ENCODE measurements around the gene HDDC2. TPM values are rescaled to one million over a fixed set of nuclear protein-coding genes. Genes with fewer than 3 reads are reported as not detected.
A peak's percentile ranks its signal among the peaks of the same experiment; 100 is the strongest.

Gene HDDC2, protein sequence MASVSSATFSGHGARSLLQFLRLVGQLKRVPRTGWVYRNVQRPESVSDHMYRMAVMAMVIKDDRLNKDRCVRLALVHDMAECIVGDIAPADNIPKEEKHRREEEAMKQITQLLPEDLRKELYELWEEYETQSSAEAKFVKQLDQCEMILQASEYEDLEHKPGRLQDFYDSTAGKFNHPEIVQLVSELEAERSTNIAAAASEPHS
- 86.9 TPM for polyA plus RNA-seq (2013, experiment 1 of 2)
- polyA plus RNA-seq (2013, experiment 2 of 2): 88.9 TPM

DNA sequence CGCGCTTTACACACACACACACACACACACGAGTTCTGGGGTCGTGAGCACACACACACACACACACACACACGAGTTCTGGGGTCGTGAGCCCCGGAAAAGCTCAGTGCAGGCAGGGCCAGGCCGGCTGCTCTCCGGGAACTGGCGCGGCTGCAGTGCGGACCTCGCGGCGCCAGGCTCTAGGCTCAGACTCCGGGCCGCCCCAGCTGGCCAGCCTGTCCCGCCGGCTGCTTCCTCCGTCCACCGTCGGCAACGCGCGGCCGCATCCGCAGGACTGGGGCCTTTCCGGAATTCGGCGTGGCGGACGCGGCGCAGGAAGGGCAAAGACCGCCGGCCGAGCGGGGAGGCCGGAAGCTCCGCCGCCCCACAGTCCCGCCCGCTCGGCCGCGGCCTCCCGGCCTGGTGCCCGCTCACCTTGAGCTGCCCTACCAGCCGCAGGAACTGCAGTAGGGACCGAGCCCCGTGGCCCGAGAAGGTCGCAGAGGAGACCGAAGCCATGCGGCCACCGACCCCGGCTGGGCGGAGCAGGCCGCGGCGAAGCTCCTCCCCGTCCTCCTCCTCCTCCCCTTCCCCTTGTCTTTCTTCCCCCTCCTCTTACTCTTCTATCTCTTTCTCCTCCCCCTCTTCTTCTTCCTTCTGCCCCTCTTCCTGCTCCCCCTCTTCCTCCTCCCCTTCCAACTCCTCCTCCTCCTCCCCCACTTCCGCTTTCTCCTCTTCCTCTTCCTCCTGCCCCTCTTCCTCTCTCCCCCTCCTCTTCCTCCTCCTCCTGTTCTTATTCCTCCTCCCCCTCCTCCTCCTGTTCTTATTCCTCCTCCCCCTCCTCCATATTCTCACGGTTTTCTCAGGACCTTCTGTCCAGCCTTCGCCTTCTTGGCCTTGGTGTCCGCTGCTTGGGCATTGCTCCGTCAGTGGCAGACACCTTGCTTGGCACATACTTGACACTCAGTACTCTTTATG lies at the start of gene HDDC2:
TSS of gene HDDC2 (minus strand) at position 533 of the 957 bp plus-strand sequence. CDS start at position 498, 35 bp downstream.
- Histone ChIP-seq H3K18ac (ENCODE audit: low read length) (peak within 1 kb of the TSS; percentile 92), H4K8ac (ENCODE audit: low read depth, low read length) (no peak within 1 kb of the TSS), H2AK5ac (ENCODE audit: low read length) (no peak within 1 kb of the TSS), H3K27me3 (ENCODE audit: insufficient read depth, low read length, poor library complexity) (no peaks in the 10 kb centered on the region), H3K4ac (ENCODE audit: low read depth, low read length) (peak within 1 kb of the TSS; percentile 38), H3K79me1 (ENCODE audit: low read length) (peaks cover 10% of the 10 kb centered on the region), H2BK120ac (ENCODE audit: low read depth, low read length) (peak within 1 kb of the TSS; percentile 30), H3K4me3 (ENCODE audit: low read length) (peak within 1 kb of the TSS; percentile 72), H3K79me2 (ENCODE audit: control insufficient read depth, insufficient read depth, low read length) (peaks cover 11% of the 10 kb centered on the region), H2BK15ac (replicated peaks; ENCODE audit: low read depth) (no peak within 1 kb of the TSS), H2BK5ac (ENCODE audit: low read length) (peak within 1 kb of the TSS; percentile 46), H3K4me2 (ENCODE audit: low read length) (peak within 1 kb of the TSS; percentile 43), H3K36me3 (ENCODE audit: control insufficient read depth, insufficient read depth, low read length) (peaks cover 6% of the 10 kb centered on the region), H3K4me1 (ENCODE audit: control insufficient read depth, low read depth, low read length) (no peaks in the 10 kb centered on the region), H3K23ac (ENCODE audit: low read length) (peak within 1 kb of the TSS; percentile 48), H3K27ac (ENCODE audit: low read depth, low read length) (peak within 1 kb of the TSS; percentile 82), H4K5ac (ENCODE audit: low read length) (no peak within 1 kb of the TSS), H3K56ac (ENCODE audit: low read length) (peak within 1 kb of the TSS; percentile 97), H3K9ac (ENCODE audit: low read length) (peak within 1 kb of the TSS; percentile 93)
- DNase-seq: peak; percentile 86
- no CpG with 5 or more reads among the region's 67 CpGs for WGBS (ENCODE audit: extremely low coverage, insufficient coverage, low lambda C conversion rate)

DNA sequence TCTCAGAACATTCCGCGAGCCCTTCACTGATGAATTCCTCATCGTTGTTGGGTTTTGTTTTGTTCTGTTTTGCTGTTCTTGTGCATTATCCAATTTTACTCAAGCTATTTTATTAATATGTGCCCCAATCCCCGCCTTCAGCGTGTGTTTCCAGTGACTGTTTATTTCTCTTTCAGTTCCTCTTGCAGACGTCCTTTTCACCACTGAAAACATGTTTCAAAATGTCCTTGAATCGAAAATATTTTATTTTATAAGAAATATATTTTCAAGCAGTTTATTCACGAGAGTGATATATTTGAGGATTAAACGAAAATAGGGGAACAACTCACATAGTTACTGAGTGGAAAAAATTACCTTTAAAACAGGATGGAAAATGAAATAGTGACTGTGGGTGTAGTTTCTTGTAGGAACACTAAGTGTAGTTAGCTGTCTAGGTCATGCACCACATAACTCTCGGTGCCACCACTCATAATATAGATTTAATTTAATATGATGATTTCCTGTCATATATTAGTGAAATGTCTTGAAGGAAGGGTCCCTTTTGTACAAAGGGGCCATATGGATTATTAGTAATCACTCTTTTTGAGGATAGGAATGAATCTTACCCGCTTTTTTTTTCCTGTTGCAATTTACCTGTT lies 45.3 kb upstream of the HDDC2 start:
- no peak for DNase-seq
- H3K4ac ChIP-seq (ENCODE audit: low read depth, low read length): no peak overlapping the region
- H3K4me2 ChIP-seq (ENCODE audit: low read length): no peak overlapping the region
- no peak overlapping the region for H3K27ac ChIP-seq (ENCODE audit: low read depth, low read length)
- H3K23ac ChIP-seq (ENCODE audit: low read length): no peak overlapping the region
- WGBS (ENCODE audit: extremely low coverage, insufficient coverage, low lambda C conversion rate): 100% methylated on average over 3 of the region's 11 CpGs
- no peak overlapping the region for H2BK15ac ChIP-seq (replicated peaks; ENCODE audit: low read depth)
- H3K27me3 ChIP-seq (ENCODE audit: insufficient read depth, low read length, poor library complexity): no peaks in the 10 kb centered on the region
- no peak overlapping the region for H3K18ac ChIP-seq (ENCODE audit: low read length)
- no peak overlapping the region for H2AK5ac ChIP-seq (ENCODE audit: low read length)
- no peak overlapping the region for H3K56ac ChIP-seq (ENCODE audit: low read length)
- no peak overlapping the region for H2BK120ac ChIP-seq (ENCODE audit: low read depth, low read length)
- no peaks in the 10 kb centered on the region for H3K79me2 ChIP-seq (ENCODE audit: control insufficient read depth, insufficient read depth, low read length)
- peaks cover 4% of the 10 kb centered on the region for H3K4me1 ChIP-seq (ENCODE audit: control insufficient read depth, low read depth, low read length)
- no peak overlapping the region for H3K4me3 ChIP-seq (ENCODE audit: low read length)
- no peak overlapping the region for H3K9ac ChIP-seq (ENCODE audit: low read length)
- H3K36me3 ChIP-seq (ENCODE audit: control insufficient read depth, insufficient read depth, low read length): no peaks in the 10 kb centered on the region
- H4K5ac ChIP-seq (ENCODE audit: low read length): no peak overlapping the region
- no peak overlapping the region for H2BK5ac ChIP-seq (ENCODE audit: low read length)
- H3K79me1 ChIP-seq (ENCODE audit: low read length): no peaks in the 10 kb centered on the region
- H4K8ac ChIP-seq (ENCODE audit: low read depth, low read length): no peak overlapping the region

DNA sequence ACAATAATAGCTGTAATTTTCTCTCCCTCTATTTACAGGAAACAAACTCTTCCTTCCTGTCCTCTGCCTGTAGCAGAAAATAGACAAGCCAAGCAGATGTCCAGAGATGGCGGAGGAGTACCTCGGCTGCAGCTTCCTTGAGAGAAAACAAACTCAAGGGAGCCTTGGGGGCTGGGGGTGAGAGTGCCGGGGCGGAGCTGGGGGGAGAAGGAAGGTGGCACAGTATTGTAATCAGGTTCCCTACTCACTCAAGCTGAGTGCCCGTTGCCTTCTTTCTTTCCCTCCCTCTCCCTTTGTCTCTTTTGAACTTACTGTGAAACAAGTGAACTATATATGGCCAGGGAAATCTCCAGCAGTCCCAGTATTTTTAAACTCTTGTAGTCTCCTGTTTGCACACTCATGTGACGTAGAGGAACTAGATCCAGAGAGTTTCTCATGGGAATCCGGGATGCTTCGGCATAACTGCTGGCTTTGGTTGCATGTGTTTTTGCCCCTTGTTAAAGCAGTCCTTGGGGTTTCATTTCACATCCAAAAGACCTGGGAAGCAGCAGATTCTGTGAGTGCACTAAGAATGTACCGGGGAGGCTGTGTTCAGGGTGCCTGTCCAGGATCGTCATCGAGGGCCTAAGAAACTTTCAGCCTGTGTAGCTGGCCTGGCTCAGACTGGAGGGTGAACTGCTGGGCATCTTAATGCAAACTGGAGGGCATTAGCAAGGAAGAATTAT lies 44.6 kb upstream of the HDDC2 start:
- H3K79me1 ChIP-seq (ENCODE audit: low read length): no peaks in the 10 kb centered on the region
- H3K23ac ChIP-seq (ENCODE audit: low read length): no peak overlapping the region
- peaks cover 4% of the 10 kb centered on the region for H3K4me1 ChIP-seq (ENCODE audit: control insufficient read depth, low read depth, low read length)
- no peak overlapping the region for H2BK15ac ChIP-seq (replicated peaks; ENCODE audit: low read depth)
- no peak overlapping the region for H3K4ac ChIP-seq (ENCODE audit: low read depth, low read length)
- H3K27me3 ChIP-seq (ENCODE audit: insufficient read depth, low read length, poor library complexity): no peaks in the 10 kb centered on the region
- H2BK120ac ChIP-seq (ENCODE audit: low read depth, low read length): no peak overlapping the region
- no CpG with 5 or more reads among the region's 11 CpGs for WGBS (ENCODE audit: extremely low coverage, insufficient coverage, low lambda C conversion rate)
- no peak overlapping the region for H3K27ac ChIP-seq (ENCODE audit: low read depth, low read length)
- DNase-seq: no peak
- H3K4me2 ChIP-seq (ENCODE audit: low read length): no peak overlapping the region
- no peak overlapping the region for H3K56ac ChIP-seq (ENCODE audit: low read length)
- H3K79me2 ChIP-seq (ENCODE audit: control insufficient read depth, insufficient read depth, low read length): no peaks in the 10 kb centered on the region
- no peak overlapping the region for H3K4me3 ChIP-seq (ENCODE audit: low read length)
- no peak overlapping the region for H4K8ac ChIP-seq (ENCODE audit: low read depth, low read length)
- H2AK5ac ChIP-seq (ENCODE audit: low read length): no peak overlapping the region
- H3K9ac ChIP-seq (ENCODE audit: low read length): no peak overlapping the region
- H3K36me3 ChIP-seq (ENCODE audit: control insufficient read depth, insufficient read depth, low read length): no peaks in the 10 kb centered on the region
- no peak overlapping the region for H4K5ac ChIP-seq (ENCODE audit: low read length)
- no peak overlapping the region for H2BK5ac ChIP-seq (ENCODE audit: low read length)
- H3K18ac ChIP-seq (ENCODE audit: low read length): no peak overlapping the region

DNA sequence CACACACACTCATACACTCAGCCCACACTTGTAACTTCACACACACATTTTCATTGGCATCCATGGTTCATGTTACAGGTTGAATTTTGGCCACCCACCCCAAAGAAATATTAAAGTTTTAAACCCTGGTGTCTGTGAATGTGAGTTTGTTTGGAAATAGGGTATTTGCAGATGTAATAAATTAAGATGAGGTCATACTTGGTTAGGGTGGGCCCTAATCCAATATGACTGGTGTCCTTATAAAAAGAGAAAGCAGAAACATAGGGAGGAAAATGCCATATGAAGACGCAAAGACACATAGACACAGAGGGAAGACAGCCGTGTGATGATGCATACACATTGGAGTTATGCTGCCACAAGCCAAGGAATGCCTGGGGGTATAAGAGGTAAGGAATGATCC lies 39.7 kb upstream of the HDDC2 start:
- Histone ChIP-seq H3K4me3 (ENCODE audit: low read length) (no peak overlapping the region), H2BK5ac (ENCODE audit: low read length) (no peak overlapping the region), H2AK5ac (ENCODE audit: low read length) (no peak overlapping the region), H3K4ac (ENCODE audit: low read depth, low read length) (no peak overlapping the region), H3K18ac (ENCODE audit: low read length) (no peak overlapping the region), H2BK120ac (ENCODE audit: low read depth, low read length) (no peak overlapping the region), H3K36me3 (ENCODE audit: control insufficient read depth, insufficient read depth, low read length) (no peaks in the 10 kb centered on the region), H4K5ac (ENCODE audit: low read length) (no peak overlapping the region), H3K79me1 (ENCODE audit: low read length) (no peaks in the 10 kb centered on the region), H3K27ac (ENCODE audit: low read depth, low read length) (no peak overlapping the region), H4K8ac (ENCODE audit: low read depth, low read length) (no peak overlapping the region), H3K23ac (ENCODE audit: low read length) (no peak overlapping the region), H3K27me3 (ENCODE audit: insufficient read depth, low read length, poor library complexity) (no peaks in the 10 kb centered on the region), H2BK15ac (replicated peaks; ENCODE audit: low read depth) (no peak overlapping the region), H3K9ac (ENCODE audit: low read length) (no peak overlapping the region), H3K4me1 (ENCODE audit: control insufficient read depth, low read depth, low read length) (peaks cover 4% of the 10 kb centered on the region), H3K79me2 (ENCODE audit: control insufficient read depth, insufficient read depth, low read length) (no peaks in the 10 kb centered on the region), H3K4me2 (ENCODE audit: low read length) (no peak overlapping the region), H3K56ac (ENCODE audit: low read length) (no peak overlapping the region)
- DNase-seq: no peak
- WGBS (ENCODE audit: extremely low coverage, insufficient coverage, low lambda C conversion rate): no CpG with 5 or more reads among the region's 2 CpGs

DNA sequence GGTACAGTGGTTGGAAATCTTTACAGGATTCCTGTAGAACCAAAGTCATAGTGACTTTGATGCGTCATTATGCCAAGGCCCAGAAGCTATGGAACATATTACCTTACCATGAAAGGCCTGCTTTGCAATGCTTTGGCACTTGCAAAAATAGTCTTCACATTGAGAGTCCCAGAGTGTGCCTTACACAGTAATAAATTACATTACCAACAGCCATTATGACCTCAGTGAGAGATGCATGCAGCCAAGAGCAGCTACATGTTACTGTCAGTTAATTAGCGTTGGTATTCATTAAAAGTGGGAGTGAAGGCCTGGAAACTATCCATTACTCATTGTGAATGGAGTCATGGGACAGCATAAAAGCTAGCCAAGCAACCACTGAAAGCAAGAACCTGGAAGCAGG lies 39.2 kb upstream of the HDDC2 start:
- Histone ChIP-seq H3K27me3 (ENCODE audit: insufficient read depth, low read length, poor library complexity) (no peaks in the 10 kb centered on the region), H3K79me2 (ENCODE audit: control insufficient read depth, insufficient read depth, low read length) (no peaks in the 10 kb centered on the region), H3K56ac (ENCODE audit: low read length) (no peak overlapping the region), H2AK5ac (ENCODE audit: low read length) (no peak overlapping the region), H3K23ac (ENCODE audit: low read length) (no peak overlapping the region), H2BK120ac (ENCODE audit: low read depth, low read length) (no peak overlapping the region), H2BK15ac (replicated peaks; ENCODE audit: low read depth) (no peak overlapping the region), H3K9ac (ENCODE audit: low read length) (no peak overlapping the region), H3K18ac (ENCODE audit: low read length) (no peak overlapping the region), H3K27ac (ENCODE audit: low read depth, low read length) (no peak overlapping the region), H3K4ac (ENCODE audit: low read depth, low read length) (no peak overlapping the region), H4K8ac (ENCODE audit: low read depth, low read length) (no peak overlapping the region), H3K4me1 (ENCODE audit: control insufficient read depth, low read depth, low read length) (peaks cover 2% of the 10 kb centered on the region), H3K4me2 (ENCODE audit: low read length) (no peak overlapping the region), H4K5ac (ENCODE audit: low read length) (no peak overlapping the region), H2BK5ac (ENCODE audit: low read length) (no peak overlapping the region), H3K4me3 (ENCODE audit: low read length) (no peak overlapping the region), H3K36me3 (ENCODE audit: control insufficient read depth, insufficient read depth, low read length) (no peaks in the 10 kb centered on the region), H3K79me1 (ENCODE audit: low read length) (no peaks in the 10 kb centered on the region)
- WGBS (ENCODE audit: extremely low coverage, insufficient coverage, low lambda C conversion rate): no CpG with 5 or more reads among the region's 2 CpGs
- no peak for DNase-seq
